OCI-LY1 (cell line): ENCODE results near the gene VAMP4.

Experiments used
- H2AFZ ChIP-seq: fragments of 200-600 bp; sonication (generic), shearing (Covaris generic); 2 replicates; pipeline ENCODE4 v1.6.0; 2014; ENCODE audit warnings: antibody characterized with exemption, mild to moderate bottlenecking, low read length
- H3F3A ChIP-seq: fragments of 200-600 bp; sonication (generic), shearing (Covaris generic); 2 replicates; pipeline ENCODE4 v1.6.0; 2014; ENCODE audit warnings: mild to moderate bottlenecking, antibody characterized with exemption, low read length, moderate library complexity; ENCODE audit not compliant: insufficient read depth
- H3K27ac ChIP-seq: fragments of 200-600 bp; sonication (generic); 2 replicates; pipeline ENCODE4 v1.5.1; 2014; ENCODE audit warnings: low read length, mixed run types, mild to moderate bottlenecking, low read depth; ENCODE audit not compliant: poor library complexity, severe bottlenecking
- H3K27me3 ChIP-seq: fragments of 200-600 bp; sonication (generic); 2 replicates; pipeline ENCODE4 v1.6.0; 2014; ENCODE audit warnings: antibody characterized with exemption, mild to moderate bottlenecking, low read length, moderate library complexity; ENCODE audit not compliant: insufficient read depth
- H3K36me3 ChIP-seq: fragments of 200-600 bp; sonication (generic); 2 replicates; pipeline ENCODE4 v1.6.1; 2014; ENCODE audit warnings: mild to moderate bottlenecking, antibody characterized with exemption, low read length, moderate library complexity, mixed read lengths; ENCODE audit not compliant: insufficient read depth
- H3K4me1 ChIP-seq: fragments of 200-600 bp; sonication (generic); 2 replicates; pipeline ENCODE4 v1.5.1; 2014; ENCODE audit warnings: mild to moderate bottlenecking, low read length, moderate library complexity; ENCODE audit not compliant: insufficient read depth, severe bottlenecking
- H3K4me2 ChIP-seq: fragments of 200-600 bp; sonication (generic), shearing (Covaris generic); 2 replicates; pipeline ENCODE4 v1.6.1; 2014; ENCODE audit warnings: low read length
- H3K4me3 ChIP-seq: fragments of 200-600 bp; sonication (generic); 2 replicates; pipeline ENCODE4 v1.5.1; 2014; ENCODE audit warnings: low read length, low read depth, mild to moderate bottlenecking, mixed read lengths; ENCODE audit not compliant: poor library complexity, severe bottlenecking
- H3K79me2 ChIP-seq: fragments of 200-600 bp; shearing (Covaris generic); 2 replicates; pipeline ENCODE4 v1.6.1; 2016; ENCODE audit warnings: mixed run types, low read length, mixed read lengths; ENCODE audit not compliant: insufficient read depth
- H3K9ac ChIP-seq: fragments of 200-600 bp; sonication (generic), shearing (Covaris generic); 2 replicates; pipeline ENCODE4 v1.6.1; 2014; ENCODE audit warnings: mild to moderate bottlenecking, low read length, mixed read lengths
- H3K9me2 ChIP-seq: fragments of 200-600 bp; sonication (generic), shearing (Covaris generic); 2 replicates; pipeline ENCODE4 v1.6.1; 2014; ENCODE audit warnings: low read depth, mild to moderate bottlenecking, low read length, mixed read lengths
- H3K9me3 ChIP-seq: fragments of 200-600 bp; shearing (Covaris generic); 2 replicates; pipeline ENCODE4 v1.6.1; 2014; ENCODE audit warnings: low read length, mixed read lengths
- H4K20me1 ChIP-seq: fragments of 200-600 bp; sonication (generic), shearing (Covaris generic); 2 replicates; pipeline ENCODE4 v1.6.0; 2016; ENCODE audit warnings: mild to moderate bottlenecking, low read length; ENCODE audit not compliant: insufficient read depth
- CTCF ChIP-seq: fragments of 200-600 bp; sonication (generic), shearing (Covaris generic); IDR thresholded peaks from 2 replicates; pipeline ENCODE4 v1.5.1; 2017; ENCODE audit warnings: mild to moderate bottlenecking, antibody characterized with exemption, low read length, moderate library complexity, mixed read lengths
- EZH2 ChIP-seq: fragments of 200-600 bp; sonication (generic), shearing (Covaris generic); IDR thresholded peaks from 2 replicates; pipeline ENCODE4 v1.8.0; 2017; ENCODE audit warnings: borderline replicate concordance, mixed run types, mild to moderate bottlenecking, antibody characterized with exemption, low read length, moderate library complexity, mixed read lengths

Gene VAMP4

GRCh38 chr1:171769171-171769570 is 27.3 kb upstream of the VAMP4 start:
- Histone ChIP-seq H3K9me2 (no peaks in the 10 kb centered on the region), H3K4me1 (no peaks in the 10 kb centered on the region), H3K4me2 (no peak overlapping the region), H3K36me3 (no peaks in the 10 kb centered on the region), H3K27me3 (no peaks in the 10 kb centered on the region), H3K9ac (no peak overlapping the region), H3K4me3 (no peak overlapping the region), H2AFZ (no peak overlapping the region), H3F3A (no peaks in the 10 kb centered on the region), H3K27ac (no peak overlapping the region), H4K20me1 (no peaks in the 10 kb centered on the region), H3K9me3 (no peaks in the 10 kb centered on the region), H3K79me2 (no peaks in the 10 kb centered on the region)
- TF ChIP-seq EZH2 (no peak), CTCF (no peak)

DNA sequence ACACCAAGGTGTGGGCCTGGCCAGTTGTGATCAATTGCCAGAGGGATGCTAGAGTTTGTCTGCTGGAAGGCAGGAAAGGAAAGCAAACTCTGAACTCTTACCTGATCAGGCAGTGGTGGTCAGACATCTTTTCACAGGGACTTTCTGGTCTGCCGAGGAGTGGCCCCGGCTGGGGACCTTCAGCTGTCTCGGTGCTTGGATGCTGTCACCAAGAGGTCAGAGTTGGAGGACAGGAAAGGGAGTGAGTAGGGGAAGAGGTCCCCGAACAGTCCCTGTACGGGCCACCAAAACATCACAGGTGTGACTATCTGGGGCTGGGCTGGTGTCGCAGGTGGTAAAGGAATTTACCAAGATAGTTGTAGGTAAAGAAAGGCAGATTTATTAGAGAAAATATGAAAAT is 21.9 kb upstream of the VAMP4 start:
- no peaks in the 10 kb centered on the region for H3K79me2 ChIP-seq
- H3K27ac ChIP-seq: no peak overlapping the region
- H3K9me2 ChIP-seq: no peaks in the 10 kb centered on the region
- no peaks in the 10 kb centered on the region for H3K9me3 ChIP-seq
- no peak overlapping the region for H2AFZ ChIP-seq
- no peaks in the 10 kb centered on the region for H3K4me1 ChIP-seq
- H3K27me3 ChIP-seq: no peaks in the 10 kb centered on the region
- H4K20me1 ChIP-seq: no peaks in the 10 kb centered on the region
- no peak overlapping the region for H3K9ac ChIP-seq
- no peaks in the 10 kb centered on the region for H3K36me3 ChIP-seq
- H3F3A ChIP-seq: no peaks in the 10 kb centered on the region
- no peak overlapping the region for H3K4me3 ChIP-seq
- no peak overlapping the region for H3K4me2 ChIP-seq
- TF ChIP-seq CTCF: no peak
- TF ChIP-seq EZH2: no peak

GRCh38 chr1:171762143-171762563 is 20.3 kb upstream of the VAMP4 start:
- Histone ChIP-seq H4K20me1 (no peaks in the 10 kb centered on the region), H3F3A (no peaks in the 10 kb centered on the region), H3K9ac (no peak overlapping the region), H3K4me1 (no peaks in the 10 kb centered on the region), H3K4me3 (no peak overlapping the region), H3K9me3 (no peaks in the 10 kb centered on the region), H3K9me2 (no peaks in the 10 kb centered on the region), H3K79me2 (no peaks in the 10 kb centered on the region), H2AFZ (no peak overlapping the region), H3K27ac (no peak overlapping the region), H3K4me2 (no peak overlapping the region), H3K27me3 (no peaks in the 10 kb centered on the region), H3K36me3 (no peaks in the 10 kb centered on the region)
- TF ChIP-seq CTCF: no peak
- TF ChIP-seq EZH2: no peak
